Activated CD4-positive, alpha-beta T cell treated with anti-CD3 and anti-CD28 coated beads, Interleukin-2, amount 50 U/mL, for 16 hours (primary cell): ENCODE measurements around the gene PLCB4.
"Not testable (repeated sequence)": the region's sequence is repeated elsewhere in the genome, so short reads cannot be mapped to it uniquely, and the experiment has no call there.

ENCODE experiments used
- DNase-seq: peaks from one replicate; pipeline ENCODE4 v3.0.0-alpha.2; 2020

The PLCB4 gene

GRCh38 chr20:9145142-9145541, 76.3 kb downstream of the PLCB4 start:
- no peak for DNase-seq

- DNase-seq, result no peak
Observed at GRCh38 chr20:9146649-9147048, 77.8 kb downstream of the PLCB4 start.

- no peak for DNase-seq
Observed at GRCh38 chr20:9147547-9148024, 78.7 kb downstream of the PLCB4 start.

GRCh38 chr20:9148291-9148690, 79.4 kb downstream of the PLCB4 start:
- DNase-seq, result no peak

GRCh38 chr20:9149087-9149486, 80.2 kb downstream of the PLCB4 start:
- no peak for DNase-seq

GRCh38 chr20:9149796-9150195, 80.9 kb downstream of the PLCB4 start:
- no peak for DNase-seq

- no peak for DNase-seq
Observed at GRCh38 chr20:9150679-9151078, 81.8 kb downstream of the PLCB4 start.

- not testable (repeated sequence) for DNase-seq
Observed at GRCh38 chr20:9152139-9152538, 83.3 kb downstream of the PLCB4 start.

- DNase-seq, result no peak
Observed at GRCh38 chr20:9154464-9155024, 85.7 kb downstream of the PLCB4 start.

GRCh38 chr20:9156529-9157280, 87.8 kb downstream of the PLCB4 start:
- DNase-seq, result no peak

GRCh38 chr20:9160331-9160730, 91.4 kb downstream of the PLCB4 start:
- DNase-seq, result no peak

GRCh38 chr20:9160757-9161156, 91.9 kb downstream of the PLCB4 start:
- no peak for DNase-seq

- no peak for DNase-seq
Observed at GRCh38 chr20:9161311-9161710, 92.4 kb downstream of the PLCB4 start.

GRCh38 chr20:9163251-9163650, 94.4 kb downstream of the PLCB4 start:
- no peak for DNase-seq

GRCh38 chr20:9163995-9164394, 95.1 kb downstream of the PLCB4 start:
- DNase-seq, result no peak

GRCh38 chr20:9165261-9165660, 96.4 kb downstream of the PLCB4 start:
- DNase-seq, result no peak

GRCh38 chr20:9166153-9166780, 97.4 kb downstream of the PLCB4 start:
- DNase-seq, result no peak

- DNase-seq, result no peak
Observed at GRCh38 chr20:9169409-9169808, 100.5 kb downstream of the PLCB4 start.

- DNase-seq, result no peak
Observed at GRCh38 chr20:9172851-9173250, 104.0 kb downstream of the PLCB4 start.

- no peak for DNase-seq
Observed at GRCh38 chr20:9177278-9177677, 108.4 kb downstream of the PLCB4 start.

- no peak for DNase-seq
Observed at GRCh38 chr20:9179193-9179802, 110.4 kb downstream of the PLCB4 start.

- DNase-seq, result no peak
Observed at GRCh38 chr20:9179867-9180266, 111.0 kb downstream of the PLCB4 start.

GRCh38 chr20:9180481-9181257, 111.8 kb downstream of the PLCB4 start:
- no peak for DNase-seq
